ENCODE data around the gene VPS13D. TPM values are rescaled to one million over a fixed set of nuclear protein-coding genes. Genes with fewer than 3 reads are reported as not detected.
A peak's percentile ranks its signal among the peaks of the same experiment; 100 is the strongest.

The VPS13D gene
- total RNA-seq, 1 experiment from 2014 or later: 20.2 TPM

- no peak overlapping the region for H4K91ac ChIP-seq (ENCODE audit: insufficient read length, low read depth, low read length)
- no peak overlapping the region for H2AK5ac ChIP-seq (ENCODE audit: insufficient read length, low read length)
These were observed 55.8 kb downstream of the VPS13D start for GRCh38 chr1:12285496-12286143.

More at GRCh38 chr1:12285496-12286143, 55.8 kb downstream of the VPS13D start:
- no peak overlapping the region for H3K23ac ChIP-seq (ENCODE audit: insufficient read length, low read depth, low read length)
- no peaks in the 10 kb centered on the region for H3K27me3 ChIP-seq (ENCODE audit: insufficient read depth, low read length)
- no peak for TF ChIP-seq CTCF (conservative IDR thresholded peaks at IDR 0.05)
- no peak overlapping the region for H3K9ac ChIP-seq (ENCODE audit: extremely low read depth, insufficient read length, low read length)
- Mint-ChIP-seq H3K4me3 (no peak overlapping the region), H3K27ac (peak overlapping the region in 1 of 3 experiments; percentile 82; a peak in 1 of 7 replicates), H3K9me3 (no peaks in the 10 kb centered on the region), H3K36me3 (ENCODE audit: insufficient read depth in 1 of 3, low read depth in 3 of 3) (peaks cover 3 to 37% (median 22%) of the 10 kb centered on the region in 3 experiments; a peak in 6 of 7 replicates), H3K4me1 (no peaks in the 10 kb centered on the region), H3K27me3 (ENCODE audit: low read depth) (no peaks in the 10 kb centered on the region)
- H3K9me3 ChIP-seq (ENCODE audit: control insufficient read depth, low read depth, low read length): no peaks in the 10 kb centered on the region
- no peak overlapping the region for H2AFZ ChIP-seq (ENCODE audit: low read length)
- H3T11ph ChIP-seq (ENCODE audit: low read length): no peak overlapping the region
- H4K5ac ChIP-seq (ENCODE audit: insufficient read length, low read depth, low read length): no peak overlapping the region
- H2BK20ac ChIP-seq (ENCODE audit: low read depth, low read length, poor library complexity, severe bottlenecking): no peak overlapping the region
- no peak for DNase-seq
- H3K18ac ChIP-seq (ENCODE audit: insufficient read length, low read depth, low read length): no peak overlapping the region
- no peaks in the 10 kb centered on the region for H3K79me2 ChIP-seq (ENCODE audit: insufficient read depth, low read length)
- no peak overlapping the region for H2BK12ac ChIP-seq (ENCODE audit: insufficient read length, low read depth, low read length)
- H2BK120ac ChIP-seq (ENCODE audit: low read depth, low read length, poor library complexity, severe bottlenecking): no peak overlapping the region
- H3K56ac ChIP-seq (ENCODE audit: insufficient read length, low read depth, low read length): no peak overlapping the region
- no peak overlapping the region for H3K27ac ChIP-seq (ENCODE audit: insufficient read length, low read depth, low read length)
- no peak overlapping the region for H4K8ac ChIP-seq (replicated peaks; ENCODE audit: insufficient read length, low read depth, low read length)
- H3K23me2 ChIP-seq (ENCODE audit: insufficient read length, low read depth, low read length, poor library complexity, severe bottlenecking): no peaks in the 10 kb centered on the region
- H3K79me1 ChIP-seq (ENCODE audit: insufficient read depth, low read depth, low read length, poor library complexity, severe bottlenecking): no peaks in the 10 kb centered on the region
- no peak overlapping the region for H3K4me2 ChIP-seq (ENCODE audit: insufficient read depth, insufficient read length, low read length)
- no peak overlapping the region for H3K14ac ChIP-seq (ENCODE audit: insufficient read depth, low read length)
- no peak overlapping the region for H2BK5ac ChIP-seq (ENCODE audit: insufficient read length, low read length)
- no peaks in the 10 kb centered on the region for H4K20me1 ChIP-seq (ENCODE audit: control insufficient read depth, insufficient read depth, insufficient read length)
- H3K4ac ChIP-seq (ENCODE audit: low read depth, low read length): no peak overlapping the region
- WGBS (ENCODE audit: extremely low coverage, insufficient read length, low lambda C conversion rate): no CpG with 5 or more reads among the region's 5 CpGs
- no peak overlapping the region for H2BK15ac ChIP-seq (ENCODE audit: low read depth, low read length)
- no peaks in the 10 kb centered on the region for H3K4me1 ChIP-seq (ENCODE audit: insufficient read depth, low read length)

Data from H9 (cell line).